ENCODE measurements around the gene MIEN1. TPM values are rescaled to one million over a fixed set of nuclear protein-coding genes. Genes with fewer than 3 reads are reported as not detected.

MIEN1 gene
- total RNA-seq, 1 experiment from 2014 or later: 42.1 TPM

DNA sequence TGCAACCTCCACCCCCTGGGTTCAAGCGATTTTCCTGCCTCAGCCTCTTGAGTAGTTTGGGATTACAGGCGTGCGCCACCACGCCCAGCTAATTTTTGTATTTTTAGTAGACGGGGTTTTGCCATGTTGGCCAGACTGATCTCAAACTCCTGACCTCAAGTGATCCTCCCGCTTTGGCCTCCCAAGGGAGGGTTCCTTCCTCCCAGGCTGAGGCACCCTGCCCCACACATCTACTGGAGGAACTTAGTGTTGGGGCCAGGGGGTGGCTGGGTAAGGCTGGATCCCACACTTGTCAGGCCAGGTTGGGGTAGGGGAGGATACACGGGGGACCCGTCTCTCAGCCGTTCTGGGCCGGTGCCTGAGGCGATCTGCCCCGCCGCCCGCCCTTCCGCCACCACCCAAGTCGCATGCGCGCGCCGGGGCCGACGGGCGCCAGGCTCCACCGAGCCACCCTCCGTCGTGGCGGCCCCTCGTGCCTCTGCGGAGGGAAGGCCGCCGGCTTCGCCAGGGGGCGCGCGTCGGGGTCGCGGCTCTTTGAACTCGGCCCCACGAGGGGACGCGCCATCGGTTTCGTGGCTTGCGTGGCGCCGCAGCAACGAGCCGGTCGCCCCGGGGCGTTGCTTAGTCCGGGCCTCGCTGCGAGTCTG lies 23.3 kb upstream of the MIEN1 start:
- intact Hi-C loops (cut with micrococcal nuclease): loop anchor here (1.0 to 5.0 kb wide), 3 partner anchors 116 to 227 kb away; partner anchors contain the start of genes PSMD3 and STARD3
- Mint-ChIP-seq H3K4me1 (ENCODE audit: insufficient read depth, unreplicated experiment) (no peaks in the 10 kb centered on the region), H3K4me3 (ENCODE audit: unreplicated experiment) (peak overlapping the region; percentile 70), H3K27ac (ENCODE audit: low read depth, unreplicated experiment) (no peak overlapping the region), H3K36me3 (ENCODE audit: insufficient read depth, unreplicated experiment) (no peaks in the 10 kb centered on the region), H3K9me3 (ENCODE audit: unreplicated experiment) (no peaks in the 10 kb centered on the region), H3K27me3 (ENCODE audit: insufficient read depth, unreplicated experiment) (peaks cover 38% of the 10 kb centered on the region)
- BruUV-seq (replicated peaks): no TSS peak
- ChIA-PET CTCF (interaction anchor here (0.6 to 5.1 kb wide), 18 partner anchors 13 to 225 kb away, joined by 3 to 50 read pairs (median 4); partner anchors contain the start of genes ERBB2 and MIEN1), POLR2A (interaction anchor here (0.5 to 5.5 kb wide), 7 partner anchors 15 to 134 kb away, joined by 3 to 36 read pairs (median 6); partner anchors contain the start of genes ERBB2, GRB7 and PGAP3)
- TF ChIP-seq, protein P1, sequence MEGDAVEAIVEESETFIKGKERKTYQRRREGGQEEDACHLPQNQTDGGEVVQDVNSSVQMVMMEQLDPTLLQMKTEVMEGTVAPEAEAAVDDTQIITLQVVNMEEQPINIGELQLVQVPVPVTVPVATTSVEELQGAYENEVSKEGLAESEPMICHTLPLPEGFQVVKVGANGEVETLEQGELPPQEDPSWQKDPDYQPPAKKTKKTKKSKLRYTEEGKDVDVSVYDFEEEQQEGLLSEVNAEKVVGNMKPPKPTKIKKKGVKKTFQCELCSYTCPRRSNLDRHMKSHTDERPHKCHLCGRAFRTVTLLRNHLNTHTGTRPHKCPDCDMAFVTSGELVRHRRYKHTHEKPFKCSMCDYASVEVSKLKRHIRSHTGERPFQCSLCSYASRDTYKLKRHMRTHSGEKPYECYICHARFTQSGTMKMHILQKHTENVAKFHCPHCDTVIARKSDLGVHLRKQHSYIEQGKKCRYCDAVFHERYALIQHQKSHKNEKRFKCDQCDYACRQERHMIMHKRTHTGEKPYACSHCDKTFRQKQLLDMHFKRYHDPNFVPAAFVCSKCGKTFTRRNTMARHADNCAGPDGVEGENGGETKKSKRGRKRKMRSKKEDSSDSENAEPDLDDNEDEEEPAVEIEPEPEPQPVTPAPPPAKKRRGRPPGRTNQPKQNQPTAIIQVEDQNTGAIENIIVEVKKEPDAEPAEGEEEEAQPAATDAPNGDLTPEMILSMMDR (IDR thresholded peaks at IDR 0.05; ENCODE audit: unreplicated experiment): no peak
- DNase-seq (ENCODE audit: unreplicated experiment): no peak

DNA sequence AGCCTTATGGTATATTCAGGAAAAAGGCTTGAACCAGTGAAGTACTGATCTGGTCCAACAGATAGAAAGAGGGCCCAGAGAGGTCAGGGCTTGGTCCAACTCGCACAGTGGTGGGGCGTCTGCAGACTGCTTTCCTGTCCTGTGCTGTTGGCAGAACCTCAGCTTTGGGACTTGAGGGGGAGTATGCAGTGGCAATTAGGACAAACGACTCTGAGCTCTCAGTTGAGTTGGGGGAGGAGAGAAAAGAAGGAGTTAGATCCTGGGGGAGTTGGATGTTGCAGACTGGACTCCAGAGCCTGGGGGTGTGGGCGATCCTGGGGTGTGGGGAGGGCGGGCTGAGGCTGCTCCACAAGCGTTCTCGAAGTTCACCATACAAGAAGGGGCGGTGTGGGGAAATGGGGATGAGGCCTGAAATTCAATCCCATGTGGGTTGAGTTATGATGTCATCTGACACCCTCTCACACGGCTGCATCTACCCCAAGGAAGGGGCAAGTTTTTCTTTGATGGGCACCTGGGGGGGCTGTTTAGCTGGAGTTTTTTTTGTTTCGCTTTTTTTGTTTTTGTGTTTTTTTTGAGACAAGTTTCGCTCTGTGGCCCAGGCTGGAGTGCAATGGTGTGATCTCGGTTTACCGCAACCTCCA lies 22.0 kb upstream of the MIEN1 start:
- TF ChIP-seq, protein P1 (IDR thresholded peaks at IDR 0.05; ENCODE audit: unreplicated experiment): no peak
- Mint-ChIP-seq H3K36me3 (ENCODE audit: insufficient read depth, unreplicated experiment) (peaks cover 1% of the 10 kb centered on the region), H3K27ac (ENCODE audit: low read depth, unreplicated experiment) (no peak overlapping the region), H3K9me3 (ENCODE audit: unreplicated experiment) (no peaks in the 10 kb centered on the region), H3K27me3 (ENCODE audit: insufficient read depth, unreplicated experiment) (peaks cover 25% of the 10 kb centered on the region), H3K4me3 (ENCODE audit: unreplicated experiment) (no peak overlapping the region), H3K4me1 (ENCODE audit: insufficient read depth, unreplicated experiment) (no peaks in the 10 kb centered on the region)
- intact Hi-C loops (cut with micrococcal nuclease): loop anchor here (5.0 kb wide), 1 partner anchor 115 kb away; the partner anchor contains the start of gene STARD3
- POLR2A ChIA-PET: interaction anchor here (0.7 to 5.5 kb wide), 4 partner anchors 14 to 131 kb away, joined by 4 to 36 read pairs (median 9); partner anchors contain the start of genes ERBB2, GRB7 and MIEN1
- CTCF ChIA-PET: interaction anchor here (0.5 to 5.1 kb wide), 14 partner anchors 18 to 256 kb away, joined by 3 to 50 read pairs (median 4); partner anchors contain the start of genes MIEN1 and PNMT
- DNase-seq (ENCODE audit: unreplicated experiment): no peak
- BruUV-seq (replicated peaks): no TSS peak

DNA sequence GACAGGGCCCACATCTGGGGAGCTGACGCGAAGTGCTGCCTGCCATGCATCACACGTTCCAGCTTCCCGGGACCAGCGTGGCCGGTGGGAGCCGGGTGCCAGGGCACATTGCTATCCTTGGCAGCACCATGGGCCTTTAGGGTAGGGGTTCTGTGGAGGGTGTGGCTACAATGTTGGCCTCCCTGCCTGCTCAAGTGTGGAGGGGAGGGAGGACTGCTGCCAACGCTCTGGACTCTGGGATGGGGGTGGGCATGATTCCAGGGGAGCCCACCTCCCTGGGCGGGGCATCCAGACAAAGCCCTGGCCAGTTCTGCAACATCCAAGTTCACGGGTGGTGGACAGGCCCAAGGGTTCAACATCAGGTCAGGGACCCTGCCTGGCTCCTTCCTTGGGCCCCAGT lies 21.3 kb upstream of the MIEN1 start:
- BruUV-seq (replicated peaks): no TSS peak

More for the DNA sequence above, 21.3 kb upstream of the MIEN1 start:
- no peak overlapping the region for H3K4me3 Mint-ChIP-seq (ENCODE audit: unreplicated experiment)
- DNase-seq (ENCODE audit: unreplicated experiment): no peak
- ChIA-PET CTCF (interaction anchor here (0.7 to 3.0 kb wide), 6 partner anchors 12 to 140 kb away, joined by 3 to 19 read pairs (median 4); partner anchors contain the start of genes MIEN1 and PNMT), POLR2A (interaction anchor here (5.5 kb wide), 1 partner anchor 13 kb away, joined by 36 read pairs; the partner anchor contains the start of gene GRB7)
- no peak overlapping the region for H3K27ac Mint-ChIP-seq (ENCODE audit: low read depth, unreplicated experiment)
- H3K36me3 Mint-ChIP-seq (ENCODE audit: insufficient read depth, unreplicated experiment): peaks cover 4% of the 10 kb centered on the region
- H3K9me3 Mint-ChIP-seq (ENCODE audit: unreplicated experiment): no peaks in the 10 kb centered on the region
- TF ChIP-seq, protein P1 (IDR thresholded peaks at IDR 0.05; ENCODE audit: unreplicated experiment): no peak
- H3K4me1 Mint-ChIP-seq (ENCODE audit: insufficient read depth, unreplicated experiment): no peaks in the 10 kb centered on the region
- H3K27me3 Mint-ChIP-seq (ENCODE audit: insufficient read depth, unreplicated experiment): peaks cover 18% of the 10 kb centered on the region
- intact Hi-C loops (cut with micrococcal nuclease): loop anchor here (5.0 kb wide), 1 partner anchor 114 kb away; the partner anchor contains the start of gene STARD3
